ENCODE data around the gene KIF3B. TPM values are rescaled to one million over a fixed set of nuclear protein-coding genes. Genes with fewer than 3 reads are reported as not detected.

KIF3B gene
- total and polyA plus RNA-seq, 2 of the 13 experiments (the other 11 are each of a cell fraction or from before 2014, with no cell fraction given): 23.6 to 28.8 TPM

GRCh38 chr20:32354592-32355416, 77.4 kb downstream of the KIF3B start (continued):
- TF ChIP-seq ZFP41 (CRISPR knock-in tag; IDR thresholded peaks at IDR 0.05; ENCODE audit: borderline replicate concordance) (no peak), ZNF138 (CRISPR knock-in tag; IDR thresholded peaks at IDR 0.05; ENCODE audit: low read depth) (no peak), MXI1 (IDR thresholded peaks at IDR 0.05; ENCODE audit: borderline replicate concordance, low read depth, low read length) (no peak; the same call in 2 of the 3 replicates), ZNF816 (CRISPR knock-in tag; IDR thresholded peaks at IDR 0.05; ENCODE audit: borderline replicate concordance) (no peak), TEF (CRISPR knock-in tag; IDR thresholded peaks at IDR 0.05) (no peak; the same call in 1 of the 2 replicates), DNMT1 (CRISPR knock-in tag; IDR thresholded peaks at IDR 0.05) (no peak), GZF1 (CRISPR knock-in tag; IDR thresholded peaks at IDR 0.05) (no peak), HDAC1 (CRISPR knock-in tag; IDR thresholded peaks at IDR 0.05) (0 out of 2 replicates have a peak, but pooled peaks have one; percentile 43), FOXK2 (IDR thresholded peaks at IDR 0.05) (no peak), ZBTB3 (CRISPR knock-in tag; IDR thresholded peaks at IDR 0.05; ENCODE audit: borderline replicate concordance, low read depth) (no peak), SYNCRIP (IDR thresholded peaks at IDR 0.05; ENCODE audit: insufficient read depth, low read depth, low read length) (no peak), RCOR2 (CRISPR knock-in tag; IDR thresholded peaks at IDR 0.05) (peak; percentile 35; the same call in 1 of the 2 replicates), ZNF572 (CRISPR knock-in tag; IDR thresholded peaks at IDR 0.05) (no peak), JUND (CRISPR knock-in tag; IDR thresholded peaks at IDR 0.05) (peak; percentile 70; the same call in 1 of the 2 replicates), MTF1 (CRISPR knock-in tag; IDR thresholded peaks at IDR 0.05) (no peak), ZBTB7B (CRISPR knock-in tag; IDR thresholded peaks at IDR 0.05) (no peak), RBAK (CRISPR knock-in tag; IDR thresholded peaks at IDR 0.05) (0 out of 2 replicates have a peak, but pooled peaks have one; percentile 15), BORCS8-MEF2B (CRISPR knock-in tag; IDR thresholded peaks at IDR 0.05) (no peak), BRCA1 (CRISPR knock-in tag; IDR thresholded peaks at IDR 0.05) (0 out of 2 replicates have a peak, but pooled peaks have one; percentile 65), ZNF747 (CRISPR knock-in tag; IDR thresholded peaks at IDR 0.05; ENCODE audit: borderline replicate concordance) (peak; percentile 62; the same call in 1 of the 2 replicates), RAD21 (CRISPR knock-in tag; IDR thresholded peaks at IDR 0.05) (no peak), ETS1 (CRISPR knock-in tag; IDR thresholded peaks at IDR 0.05) (no peak), HIVEP1 (CRISPR knock-in tag; IDR thresholded peaks at IDR 0.05) (no peak), SOX5 (CRISPR knock-in tag; IDR thresholded peaks at IDR 0.05; ENCODE audit: borderline replicate concordance) (peak; percentile 56), KDM1A (CRISPR knock-in tag; IDR thresholded peaks at IDR 0.05) (peak; percentile 34; the same call in 1 of the 2 replicates), ZNF639 (CRISPR knock-in tag; conservative IDR thresholded peaks at IDR 0.05) (0 out of 2 replicates have a peak, but pooled peaks have one; percentile 29), ZNF205 (CRISPR knock-in tag; IDR thresholded peaks at IDR 0.05) (peak; percentile 97), ISX (CRISPR knock-in tag; conservative IDR thresholded peaks at IDR 0.05) (no peak; the same call in 1 of the 2 replicates), GPN1 (CRISPR knock-in tag; IDR thresholded peaks at IDR 0.05; ENCODE audit: borderline replicate concordance) (no peak), MED8 (CRISPR knock-in tag; IDR thresholded peaks at IDR 0.05; ENCODE audit: insufficient replicate concordance) (no peak)
